GM12872 (cell line): ENCODE results near the gene RAB14.

Source experiments
- CTCF ChIP-seq: IDR thresholded peaks from 3 replicates; pipeline ENCODE4 v1.5.1; 2011; ENCODE audit warnings: low read depth, mild to moderate bottlenecking, low read length, moderate library complexity; ENCODE audit not compliant: insufficient read depth

The RAB14 gene

GRCh38 chr9:121169094-121169601, 32.5 kb downstream of the RAB14 start:
- peak; percentile 41; the same call in 2 of the 3 replicates for TF ChIP-seq CTCF

- TF ChIP-seq CTCF = no peak
Measured at GRCh38 chr9:121168052-121168451, 33.6 kb downstream of the RAB14 start.

GRCh38 chr9:121160025-121160424, 41.6 kb downstream of the RAB14 start:
- no peak for TF ChIP-seq CTCF

- TF ChIP-seq CTCF = no peak
Measured at GRCh38 chr9:121157939-121158338, 43.7 kb downstream of the RAB14 start.

GRCh38 chr9:121156263-121156731, 45.4 kb downstream of the RAB14 start:
- TF ChIP-seq CTCF = no peak

- TF ChIP-seq CTCF = no peak
Measured at GRCh38 chr9:121154782-121155181, 46.9 kb downstream of the RAB14 start.

- TF ChIP-seq CTCF = no peak
Measured at GRCh38 chr9:121153642-121154041, 48.0 kb downstream of the RAB14 start.
